ENCODE measurements around the gene SLC25A40. TPM values are rescaled to one million over a fixed set of nuclear protein-coding genes. Genes with fewer than 3 reads are reported as not detected.

SLC25A40 gene
- total RNA-seq, 1 donor from 2014 or later, result 25.6 TPM

DNA sequence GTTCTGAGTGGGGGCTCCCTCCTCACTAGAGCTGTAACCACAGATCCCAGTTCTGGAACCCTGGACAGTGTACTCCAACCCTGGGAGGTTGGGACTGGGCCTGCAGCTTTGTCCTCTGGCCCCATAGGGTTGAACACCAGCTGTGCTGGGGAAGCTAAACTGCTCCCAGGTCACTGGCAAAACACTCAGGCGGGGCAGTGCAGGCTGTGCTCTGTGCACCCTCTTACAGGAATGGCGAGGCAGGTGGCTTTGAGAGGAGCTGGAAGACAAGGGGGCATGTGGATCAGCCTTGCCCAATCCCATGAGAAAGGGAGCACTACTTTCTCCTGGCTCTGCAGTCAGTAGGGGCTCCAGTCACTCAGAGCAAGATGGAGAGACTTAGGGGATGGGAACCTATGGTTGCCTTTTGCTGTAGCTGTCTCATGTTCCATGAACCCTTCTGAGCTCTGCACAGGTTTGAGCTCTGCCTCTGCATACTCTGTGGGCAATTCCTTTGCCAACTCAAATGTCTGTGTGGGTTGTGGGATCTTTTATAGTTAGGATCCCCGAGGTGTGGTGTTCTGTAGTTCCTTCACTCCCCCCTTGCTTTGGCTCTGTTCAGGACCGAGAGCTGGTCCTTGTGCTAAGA lies 90.7 kb downstream of the SLC25A40 start:
- DNase-seq (ENCODE audit: low spot score in 2 of 2, unreplicated experiment in 2 of 2), result no peak
- H3K36me3 Mint-ChIP-seq, result no peaks in the 10 kb centered on the region
- H3K4me3 Mint-ChIP-seq, result no peak overlapping the region
- TF ChIP-seq, protein P1, sequence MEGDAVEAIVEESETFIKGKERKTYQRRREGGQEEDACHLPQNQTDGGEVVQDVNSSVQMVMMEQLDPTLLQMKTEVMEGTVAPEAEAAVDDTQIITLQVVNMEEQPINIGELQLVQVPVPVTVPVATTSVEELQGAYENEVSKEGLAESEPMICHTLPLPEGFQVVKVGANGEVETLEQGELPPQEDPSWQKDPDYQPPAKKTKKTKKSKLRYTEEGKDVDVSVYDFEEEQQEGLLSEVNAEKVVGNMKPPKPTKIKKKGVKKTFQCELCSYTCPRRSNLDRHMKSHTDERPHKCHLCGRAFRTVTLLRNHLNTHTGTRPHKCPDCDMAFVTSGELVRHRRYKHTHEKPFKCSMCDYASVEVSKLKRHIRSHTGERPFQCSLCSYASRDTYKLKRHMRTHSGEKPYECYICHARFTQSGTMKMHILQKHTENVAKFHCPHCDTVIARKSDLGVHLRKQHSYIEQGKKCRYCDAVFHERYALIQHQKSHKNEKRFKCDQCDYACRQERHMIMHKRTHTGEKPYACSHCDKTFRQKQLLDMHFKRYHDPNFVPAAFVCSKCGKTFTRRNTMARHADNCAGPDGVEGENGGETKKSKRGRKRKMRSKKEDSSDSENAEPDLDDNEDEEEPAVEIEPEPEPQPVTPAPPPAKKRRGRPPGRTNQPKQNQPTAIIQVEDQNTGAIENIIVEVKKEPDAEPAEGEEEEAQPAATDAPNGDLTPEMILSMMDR (IDR thresholded peaks at IDR 0.05; ENCODE audit: unreplicated experiment), result no peak
- peaks cover 11% of the 10 kb centered on the region for H3K27me3 Mint-ChIP-seq (ENCODE audit: low read depth)
- peaks cover 4% of the 10 kb centered on the region for H3K9me3 Mint-ChIP-seq
- H3K4me1 Mint-ChIP-seq, result no peaks in the 10 kb centered on the region
- no peak overlapping the region for H3K27ac Mint-ChIP-seq

DNA sequence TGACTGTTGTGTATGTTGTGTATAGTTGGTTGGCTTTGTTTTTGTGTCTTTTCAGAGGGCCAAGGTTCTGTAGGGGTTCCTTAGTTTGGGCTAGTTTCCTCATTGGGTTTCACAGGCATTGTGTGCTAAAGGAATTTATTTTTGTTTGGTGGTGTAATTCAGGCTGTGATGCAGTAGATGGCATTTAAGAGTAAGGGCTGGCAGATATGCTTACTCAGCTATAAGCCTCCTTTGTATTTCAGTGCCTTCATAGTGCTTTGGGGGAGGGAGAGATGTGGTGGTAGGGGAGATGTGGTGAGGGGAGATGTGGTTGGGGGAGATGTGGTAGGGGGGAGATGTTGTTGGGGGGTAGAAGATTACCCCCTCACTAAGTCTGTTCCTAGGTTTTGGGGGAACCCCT lies 91.7 kb downstream of the SLC25A40 start:
- Mint-ChIP-seq H3K4me1 (no peaks in the 10 kb centered on the region), H3K9me3 (peaks cover 4% of the 10 kb centered on the region)

More for the DNA sequence above, 91.7 kb downstream of the SLC25A40 start:
- no peak for DNase-seq (ENCODE audit: low spot score in 2 of 2, unreplicated experiment in 2 of 2)
- Mint-ChIP-seq H3K36me3 (no peaks in the 10 kb centered on the region), H3K27ac (no peak overlapping the region), H3K4me3 (no peak overlapping the region), H3K27me3 (ENCODE audit: low read depth) (peaks cover 11% of the 10 kb centered on the region)
- TF ChIP-seq, protein P1 (IDR thresholded peaks at IDR 0.05; ENCODE audit: unreplicated experiment), result no peak

Other genes with a start within 250 kb of the SLC25A40 start
- 0.13 to 0.29 TPM in 2 of 3 replicates, not detected in the other for gene RUNDC3B, start 248.0 kb downstream of the SLC25A40 start, total RNA-seq
- gene DBF4, start 133 bp upstream of the SLC25A40 start, total RNA-seq, result 20.3 to 21.2 TPM (median 20.6 TPM) in 3 replicates
- gene ADAM22, start 57.9 kb upstream of the SLC25A40 start, total RNA-seq, result 4.3 to 6.3 TPM (median 4.7 TPM) in 3 replicates